Fibroblast of mammary gland (primary cell): ENCODE measurements around the gene HSPA12A.

ENCODE experiments used
- DNase-seq: peaks from one replicate; pipeline ENCODE4 v3.0.0-alpha.2; 2010; ENCODE audit warnings: low read depth
- H3K4me3 ChIP-seq: 2 replicates; pipeline ENCODE4 v1.5.1; 2011; ENCODE audit warnings: low read depth, mild to moderate bottlenecking, low read length, moderate library complexity; ENCODE audit not compliant: control insufficient read depth
- CTCF ChIP-seq: conservative IDR thresholded peaks from 2 replicates; pipeline ENCODE4 v1.5.1; 2011; ENCODE audit warnings: low read depth, low read length, inconsistent platforms; ENCODE audit not compliant: control insufficient read depth, insufficient read depth

Gene HSPA12A

GRCh38 chr10:116659049-116659670, 83.2 kb downstream of the HSPA12A start:
- TF ChIP-seq CTCF, result no peak
- DNase-seq, result no peak
- H3K4me3 ChIP-seq, result no peak overlapping the region

GRCh38 chr10:116657863-116658551, 84.4 kb downstream of the HSPA12A start:
- H3K4me3 ChIP-seq, result no peak overlapping the region
- no peak for TF ChIP-seq CTCF
- no peak for DNase-seq

GRCh38 chr10:116656044-116656443, 86.3 kb downstream of the HSPA12A start:
- no peak overlapping the region for H3K4me3 ChIP-seq
- no peak for TF ChIP-seq CTCF
- no peak for DNase-seq

GRCh38 chr10:116655568-116655967, 86.8 kb downstream of the HSPA12A start:
- H3K4me3 ChIP-seq, result no peak overlapping the region
- no peak for TF ChIP-seq CTCF
- DNase-seq, result no peak

- no peak overlapping the region for H3K4me3 ChIP-seq
- TF ChIP-seq CTCF, result peak; percentile 22
- no peak for DNase-seq
Observed at GRCh38 chr10:116654816-116655215, 87.5 kb downstream of the HSPA12A start.

GRCh38 chr10:116653885-116654284, 88.5 kb downstream of the HSPA12A start:
- no peak overlapping the region for H3K4me3 ChIP-seq
- TF ChIP-seq CTCF, result no peak
- peak; percentile 11 for DNase-seq
